Cardiac muscle cell (in vitro differentiated cells and primary cell): ENCODE data around the gene GSG1L. TPM values are rescaled to one million over a fixed set of nuclear protein-coding genes. Genes with fewer than 3 reads are reported as not detected.

Source experiments
- DNase-seq, 2 donors: peaks; one replicate each; pipeline versions ENCODE4 v3.0.0 to v3.0.0-alpha.2; 2010 to 2017; ENCODE audit warnings: low read depth in 1 of 2, low spot score in 1 of 2
- H3K27ac ChIP-seq: fragments of 200-600 bp; sonication (generic); 2 replicates; pipeline ENCODE4 v1.5.1; 2016
- H3K27me3 ChIP-seq: fragments of 200-600 bp; sonication (generic); 2 replicates; pipeline ENCODE4 v1.6.0; 2016; ENCODE audit warnings: control low read depth
- H3K36me3 ChIP-seq: fragments of 200-600 bp; sonication (generic); 2 replicates; pipeline ENCODE4 v1.5.1; 2016; ENCODE audit warnings: control low read depth
- H3K4me1 ChIP-seq: fragments of 200-600 bp; sonication (generic); 2 replicates; pipeline ENCODE4 v1.8.1; 2017; ENCODE audit warnings: low read depth, mild to moderate bottlenecking, mixed run types
- H3K4me3 ChIP-seq: fragments of 200-600 bp; sonication (generic); 2 replicates; pipeline ENCODE4 v1.5.1; 2016; ENCODE audit warnings: mild to moderate bottlenecking
- H3K9me3 ChIP-seq: fragments of 200-600 bp; sonication (generic); 2 replicates; pipeline ENCODE4 v1.5.1; 2017; ENCODE audit warnings: low read depth, mild to moderate bottlenecking, control low read depth
- CTCF ChIP-seq: IDR thresholded peaks from 2 replicates; pipeline ENCODE4 v1.5.1; 2012; ENCODE audit warnings: low read depth, mild to moderate bottlenecking, low read length
- polyA plus RNA-seq: library from polyadenylated mRNA; unstranded; fragments of >200 nt; fragmentation: Nextera tagmentation; extraction: Ambion mirVana; gene quantifications from 2 replicates; pipeline ENCODE4 v1.2.1, GENCODE V29; 2016
- total RNA-seq: library from RNA; depleted of rRNA; stranded (reverse); fragments of >200 nt; gene quantifications from 2 replicates; pipeline ENCODE4 v1.2.3, GENCODE V29; 2016

Gene GSG1L
- total and polyA plus RNA-seq, 2 experiments from 2014 or later: not detected

GRCh38 chr16:27935076-27935475, 128.4 kb downstream of the GSG1L start:
- Histone ChIP-seq H3K27me3 (no peaks in the 10 kb centered on the region), H3K4me3 (no peak overlapping the region), H3K9me3 (no peaks in the 10 kb centered on the region), H3K27ac (no peak overlapping the region), H3K36me3 (no peaks in the 10 kb centered on the region), H3K4me1 (no peaks in the 10 kb centered on the region)
- no peak for DNase-seq
- TF ChIP-seq CTCF: no peak

DNA sequence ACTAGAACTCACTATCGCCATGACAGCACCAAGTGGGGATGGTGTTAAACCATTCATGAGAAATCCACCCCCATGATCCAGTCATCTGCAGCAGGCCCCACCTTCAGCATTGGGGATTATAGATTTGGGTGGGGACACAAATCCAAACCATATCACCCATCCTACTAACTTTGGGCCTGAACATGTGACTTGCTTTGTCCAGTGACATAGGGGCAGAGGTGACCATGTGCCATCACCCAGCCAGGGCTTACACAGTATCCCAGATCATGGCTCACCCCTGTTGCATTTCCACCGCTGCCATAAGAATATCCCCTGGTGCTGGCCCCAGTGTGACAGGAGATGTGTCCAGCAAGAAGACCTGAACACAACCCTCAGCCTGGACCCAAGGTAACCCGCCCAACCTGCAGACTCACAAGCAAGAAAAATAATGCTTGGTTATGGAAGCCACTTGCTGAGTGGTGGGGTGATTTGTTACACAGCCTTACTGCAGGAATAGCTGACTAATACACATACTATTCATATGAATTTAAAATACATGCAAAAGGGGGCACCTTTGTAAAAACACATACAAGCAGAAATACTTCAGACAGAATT, 130.9 kb downstream of the GSG1L start:
- no peak overlapping the region for H3K27ac ChIP-seq
- TF ChIP-seq CTCF: no peak
- no peaks in the 10 kb centered on the region for H3K4me1 ChIP-seq
- H3K27me3 ChIP-seq: no peaks in the 10 kb centered on the region
- DNase-seq: no peak
- no peaks in the 10 kb centered on the region for H3K9me3 ChIP-seq
- no peaks in the 10 kb centered on the region for H3K36me3 ChIP-seq
- no peak overlapping the region for H3K4me3 ChIP-seq

DNA sequence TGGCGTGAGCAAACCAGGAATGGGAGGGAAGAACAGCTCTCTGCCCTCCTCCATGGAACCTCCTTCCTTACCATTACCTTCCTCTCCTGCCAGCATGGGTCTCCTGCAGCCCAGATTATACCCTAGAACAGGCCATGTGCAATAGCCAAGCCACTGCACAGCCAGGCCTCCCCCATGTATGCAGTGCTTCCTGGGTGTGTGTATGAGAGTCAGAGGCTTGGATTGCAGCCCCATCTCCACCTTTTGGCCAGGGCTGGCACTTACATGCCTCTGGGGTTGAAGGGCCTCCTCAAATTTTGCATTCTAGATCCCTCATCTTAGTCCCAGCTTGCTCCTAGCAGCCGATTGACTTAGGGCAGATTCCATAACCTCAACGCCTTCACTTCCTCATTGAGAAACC, 133.7 kb downstream of the GSG1L start:
- Histone ChIP-seq H3K27ac (no peak overlapping the region), H3K27me3 (no peaks in the 10 kb centered on the region), H3K9me3 (no peaks in the 10 kb centered on the region), H3K4me1 (no peaks in the 10 kb centered on the region), H3K36me3 (no peaks in the 10 kb centered on the region), H3K4me3 (no peak overlapping the region)
- no peak for TF ChIP-seq CTCF
- no peak for DNase-seq

DNA sequence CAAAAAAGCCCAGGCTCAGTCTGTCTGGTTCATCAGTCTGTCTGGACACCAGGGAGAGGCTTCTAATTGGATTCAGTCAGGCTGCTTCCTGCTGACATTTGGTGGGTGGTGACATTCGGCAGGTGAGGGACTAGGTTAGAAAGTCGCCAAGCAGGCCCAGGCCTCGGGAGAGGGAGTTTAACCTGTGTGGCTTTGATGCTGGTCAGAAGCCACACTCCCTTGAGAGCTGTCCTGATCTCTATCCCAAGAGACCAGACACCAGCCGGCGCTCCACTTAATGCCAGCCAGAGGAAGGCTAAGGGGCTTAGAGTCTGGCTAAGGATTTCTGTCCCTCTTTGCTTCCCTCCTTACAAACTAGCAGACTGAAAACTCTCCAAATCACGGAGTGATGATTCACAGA, 135.0 kb downstream of the GSG1L start:
- H3K36me3 ChIP-seq: no peaks in the 10 kb centered on the region
- no peak for DNase-seq
- H3K4me1 ChIP-seq: no peaks in the 10 kb centered on the region
- no peak for TF ChIP-seq CTCF
- H3K9me3 ChIP-seq: no peaks in the 10 kb centered on the region
- no peak overlapping the region for H3K27ac ChIP-seq
- no peak overlapping the region for H3K4me3 ChIP-seq
- H3K27me3 ChIP-seq: no peaks in the 10 kb centered on the region

GRCh38 chr16:27927266-27927901, 136.1 kb downstream of the GSG1L start:
- H3K27ac ChIP-seq: no peak overlapping the region
- H3K36me3 ChIP-seq: no peaks in the 10 kb centered on the region
- H3K27me3 ChIP-seq: no peaks in the 10 kb centered on the region
- no peak overlapping the region for H3K4me3 ChIP-seq
- no peaks in the 10 kb centered on the region for H3K4me1 ChIP-seq
- TF ChIP-seq CTCF: no peak
- no peak for DNase-seq
- H3K9me3 ChIP-seq: no peaks in the 10 kb centered on the region
